Memory B cell (primary cell): ENCODE results near the gene ACOX2.
"Not testable (repeated sequence)": the region's sequence is repeated elsewhere in the genome, so short reads cannot be mapped to it uniquely, and the experiment has no call there.

ENCODE experiments used
- ATAC-seq: fragments of 150-1000 bp; cut with Tn5 transposase; 2 replicates; pipeline ENCODE4 v1.10.0; 2021; ENCODE audit warnings: low read depth, mild to moderate bottlenecking, moderate library complexity
- DNase-seq, 2 donors: peaks; one replicate each; pipeline ENCODE4 v3.0.0; 2022; ENCODE audit warnings: low spot score in 2 of 2
- H3K27ac Mint-ChIP-seq: one replicate; pipeline ENCODE4 v1.8.0; 2022; ENCODE audit warnings: mild to moderate bottlenecking, moderate library complexity, mixed read lengths
- H3K27me3 Mint-ChIP-seq: one replicate; pipeline ENCODE4 v1.8.0; 2022; ENCODE audit warnings: mixed read lengths
- H3K36me3 Mint-ChIP-seq: one replicate; pipeline ENCODE4 v1.8.0; 2022; ENCODE audit warnings: mild to moderate bottlenecking, mixed read lengths
- H3K4me1 Mint-ChIP-seq: one replicate; pipeline ENCODE4 v1.8.0; 2022; ENCODE audit warnings: mixed read lengths
- H3K4me3 Mint-ChIP-seq: one replicate; pipeline ENCODE4 v1.8.0; 2022; ENCODE audit warnings: mild to moderate bottlenecking, moderate library complexity, mixed read lengths
- H3K9me3 Mint-ChIP-seq: one replicate; pipeline ENCODE4 v1.8.0; 2022; ENCODE audit warnings: mixed read lengths

ACOX2 gene

DNA sequence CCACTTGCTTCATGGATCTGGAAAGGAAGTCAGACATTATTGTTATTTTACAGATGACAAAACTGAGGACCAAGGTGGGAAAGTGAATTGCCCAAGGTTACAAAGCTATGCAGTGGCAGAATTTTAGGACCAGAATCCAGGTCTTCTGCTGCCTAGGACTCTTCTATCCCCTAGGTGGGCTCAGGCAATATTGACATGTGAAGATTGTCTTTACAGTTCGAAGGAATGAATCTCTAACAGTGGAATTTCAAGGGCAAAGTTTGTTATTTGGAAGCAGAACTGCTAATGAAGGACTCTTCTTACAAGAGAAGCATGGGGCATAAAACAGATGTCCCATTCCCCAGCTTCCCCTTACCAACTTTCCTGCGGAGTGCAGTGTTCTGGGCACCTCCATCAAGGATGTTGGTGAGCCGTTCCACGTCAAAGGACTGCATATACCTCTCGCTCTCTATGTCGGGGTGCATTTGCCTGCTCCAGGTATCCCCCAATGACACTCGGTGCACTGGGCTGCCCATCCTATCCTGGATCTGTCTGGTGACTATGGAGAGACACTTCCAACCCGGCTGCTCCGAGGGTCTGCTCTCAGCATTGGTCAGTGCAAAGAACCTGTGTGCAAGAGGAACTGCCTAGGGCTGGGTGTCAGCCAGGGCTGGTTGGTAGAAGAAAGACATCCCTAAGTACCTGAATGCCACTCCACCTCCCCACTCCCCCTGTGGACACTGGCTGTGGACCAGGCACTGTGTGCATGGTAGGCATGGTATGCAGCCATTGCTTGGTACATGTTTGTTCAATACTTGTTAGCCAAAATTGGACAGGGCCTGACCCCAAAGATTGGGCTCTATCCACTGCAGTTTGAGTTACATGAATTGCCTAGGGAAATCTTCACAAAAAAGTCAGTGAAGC is 2.1 kb downstream of the ACOX2 start:
- H3K4me3 Mint-ChIP-seq = no peak overlapping the region
- DNase-seq (no peak), ATAC-seq (no peak)
- H3K27me3 Mint-ChIP-seq = no peaks in the 10 kb centered on the region
- H3K9me3 Mint-ChIP-seq = no peaks in the 10 kb centered on the region
- H3K36me3 Mint-ChIP-seq = no peaks in the 10 kb centered on the region
- peaks cover 7% of the 10 kb centered on the region for H3K4me1 Mint-ChIP-seq
- H3K27ac Mint-ChIP-seq = no peak overlapping the region

GRCh38 chr3:58532794-58533220 is 4.2 kb downstream of the ACOX2 start:
- H3K27ac Mint-ChIP-seq = peak overlapping the region; percentile 5
- ATAC-seq = peak; percentile 99
- H3K4me3 Mint-ChIP-seq = no peak overlapping the region
- no peaks in the 10 kb centered on the region for H3K9me3 Mint-ChIP-seq
- no peaks in the 10 kb centered on the region for H3K27me3 Mint-ChIP-seq
- no peaks in the 10 kb centered on the region for H3K36me3 Mint-ChIP-seq
- DNase-seq = peak; percentile 83
- peaks cover 7% of the 10 kb centered on the region for H3K4me1 Mint-ChIP-seq

DNA sequence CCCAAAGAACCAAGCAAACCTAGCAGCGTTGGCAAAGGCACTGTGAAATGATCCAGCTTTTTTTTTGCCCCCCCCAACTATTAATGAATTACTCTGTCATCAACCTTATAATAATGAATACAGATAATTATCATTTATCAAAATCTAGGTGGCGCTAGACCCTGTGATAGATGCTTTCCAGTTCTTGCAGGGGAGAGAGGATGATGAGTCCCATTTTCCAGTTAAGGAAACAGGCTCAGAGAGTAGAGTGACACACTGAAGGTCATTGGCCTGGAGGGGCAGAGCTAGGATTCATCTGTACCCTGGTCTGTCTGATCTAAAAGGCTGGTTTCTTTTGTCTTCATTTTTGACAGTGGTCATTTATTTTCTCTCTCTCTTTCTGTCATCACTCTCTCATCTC is 5.0 kb downstream of the ACOX2 start:
- H3K9me3 Mint-ChIP-seq = no peaks in the 10 kb centered on the region
- ATAC-seq (no peak), DNase-seq (no peak)
- H3K4me3 Mint-ChIP-seq = no peak overlapping the region
- no peaks in the 10 kb centered on the region for H3K36me3 Mint-ChIP-seq
- peaks cover 7% of the 10 kb centered on the region for H3K4me1 Mint-ChIP-seq
- H3K27me3 Mint-ChIP-seq = peaks cover under 1% of the 10 kb centered on the region
- H3K27ac Mint-ChIP-seq = no peak overlapping the region

GRCh38 chr3:58531555-58531954 is 5.4 kb downstream of the ACOX2 start:
- peaks cover 2% of the 10 kb centered on the region for H3K27me3 Mint-ChIP-seq
- no peak overlapping the region for H3K27ac Mint-ChIP-seq

GRCh38 chr3:58530354-58530865 is 6.6 kb downstream of the ACOX2 start:
- H3K9me3 Mint-ChIP-seq = peaks cover 1% of the 10 kb centered on the region
- H3K27ac Mint-ChIP-seq = no peak overlapping the region

More at GRCh38 chr3:58531555-58531954, 5.4 kb downstream of the ACOX2 start:
- peaks cover 2% of the 10 kb centered on the region for H3K36me3 Mint-ChIP-seq
- no peak for ATAC-seq
- H3K4me1 Mint-ChIP-seq = peaks cover 7% of the 10 kb centered on the region
- no peak for DNase-seq
- peaks cover 1% of the 10 kb centered on the region for H3K9me3 Mint-ChIP-seq
- no peak overlapping the region for H3K4me3 Mint-ChIP-seq

DNA sequence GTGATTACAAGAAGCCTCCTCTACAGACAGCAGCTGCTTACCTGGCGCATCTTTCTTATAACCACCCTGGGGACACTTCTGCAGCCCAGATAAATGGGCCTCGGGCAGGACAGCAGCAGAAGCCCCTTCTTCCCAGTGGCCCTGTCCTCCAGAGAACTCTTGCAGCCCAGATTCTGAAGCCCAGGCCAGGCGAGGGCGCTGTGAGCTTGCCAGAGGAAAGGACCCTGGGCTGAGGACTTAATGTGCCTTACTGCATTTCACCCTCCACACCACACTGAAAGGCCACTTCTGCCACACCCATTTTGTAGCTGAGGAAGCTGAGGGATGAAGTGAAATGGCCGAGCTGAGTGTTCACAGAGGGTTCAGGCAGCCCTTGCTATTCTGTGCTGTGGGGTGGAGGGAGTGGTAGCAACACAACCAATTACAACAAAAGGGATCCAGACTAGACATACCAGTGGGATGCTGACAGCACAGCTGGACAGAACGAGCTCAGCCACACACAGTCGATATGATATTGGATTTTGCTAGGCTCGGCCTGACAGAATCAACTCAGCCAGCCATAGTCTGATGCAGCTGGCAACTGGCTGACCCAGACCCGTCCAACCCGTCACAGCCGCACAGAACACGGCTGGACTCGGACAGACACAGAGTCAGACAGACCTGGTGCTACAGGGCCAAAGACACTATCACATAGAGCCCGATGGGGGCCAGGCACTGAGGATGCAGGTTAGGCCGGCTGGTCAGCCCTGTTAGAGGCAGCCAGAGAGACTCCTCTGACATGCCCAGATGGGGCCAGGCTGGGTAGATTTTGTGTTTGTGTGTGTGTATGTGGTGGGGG is 7.3 kb downstream of the ACOX2 start:
- no peak for DNase-seq
- no peak overlapping the region for H3K27ac Mint-ChIP-seq
- peaks cover 7% of the 10 kb centered on the region for H3K4me1 Mint-ChIP-seq
- no peak overlapping the region for H3K4me3 Mint-ChIP-seq
- ATAC-seq = no peak
- H3K36me3 Mint-ChIP-seq = peaks cover 2% of the 10 kb centered on the region
- peaks cover 1% of the 10 kb centered on the region for H3K9me3 Mint-ChIP-seq
- peaks cover 2% of the 10 kb centered on the region for H3K27me3 Mint-ChIP-seq

More at GRCh38 chr3:58530354-58530865, 6.6 kb downstream of the ACOX2 start:
- Mint-ChIP-seq H3K27me3 (peaks cover 2% of the 10 kb centered on the region), H3K4me1 (peaks cover 7% of the 10 kb centered on the region), H3K36me3 (peaks cover 2% of the 10 kb centered on the region), H3K4me3 (no peak overlapping the region)
- no peak for DNase-seq
- no peak for ATAC-seq

- Mint-ChIP-seq H3K4me1 (peaks cover 7% of the 10 kb centered on the region), H3K9me3 (peaks cover 1% of the 10 kb centered on the region), H3K27ac (no peak overlapping the region), H3K4me3 (no peak overlapping the region), H3K27me3 (peaks cover 2% of the 10 kb centered on the region), H3K36me3 (peaks cover 2% of the 10 kb centered on the region)
- ATAC-seq (no peak), DNase-seq (no peak)
Measured at GRCh38 chr3:58528629-58529028, 8.4 kb downstream of the ACOX2 start.

- not testable (repeated sequence) for DNase-seq, H3K36me3 Mint-ChIP-seq, H3K9me3 Mint-ChIP-seq, H3K4me1 Mint-ChIP-seq, ATAC-seq, H3K27me3 Mint-ChIP-seq, H3K4me3 Mint-ChIP-seq, H3K27ac Mint-ChIP-seq
Measured at GRCh38 chr3:58527440-58527839, 9.6 kb downstream of the ACOX2 start.

- ATAC-seq = no peak
- no peak overlapping the region for H3K4me3 Mint-ChIP-seq
- DNase-seq = no peak
- H3K36me3 Mint-ChIP-seq = peaks cover 2% of the 10 kb centered on the region
- peaks cover 2% of the 10 kb centered on the region for H3K27me3 Mint-ChIP-seq
- H3K4me1 Mint-ChIP-seq = no peaks in the 10 kb centered on the region
- H3K9me3 Mint-ChIP-seq = peaks cover 1% of the 10 kb centered on the region
- H3K27ac Mint-ChIP-seq = no peak overlapping the region
Measured at GRCh38 chr3:58526515-58526957, 10.5 kb downstream of the ACOX2 start.

GRCh38 chr3:58524326-58524888 is 12.6 kb downstream of the ACOX2 start:
- ATAC-seq (no peak), DNase-seq (no peak)
- Mint-ChIP-seq H3K9me3 (peaks cover 1% of the 10 kb centered on the region), H3K27me3 (peaks cover 2% of the 10 kb centered on the region), H3K4me3 (no peak overlapping the region), H3K27ac (no peak overlapping the region), H3K36me3 (peaks cover 2% of the 10 kb centered on the region), H3K4me1 (no peaks in the 10 kb centered on the region)

DNA sequence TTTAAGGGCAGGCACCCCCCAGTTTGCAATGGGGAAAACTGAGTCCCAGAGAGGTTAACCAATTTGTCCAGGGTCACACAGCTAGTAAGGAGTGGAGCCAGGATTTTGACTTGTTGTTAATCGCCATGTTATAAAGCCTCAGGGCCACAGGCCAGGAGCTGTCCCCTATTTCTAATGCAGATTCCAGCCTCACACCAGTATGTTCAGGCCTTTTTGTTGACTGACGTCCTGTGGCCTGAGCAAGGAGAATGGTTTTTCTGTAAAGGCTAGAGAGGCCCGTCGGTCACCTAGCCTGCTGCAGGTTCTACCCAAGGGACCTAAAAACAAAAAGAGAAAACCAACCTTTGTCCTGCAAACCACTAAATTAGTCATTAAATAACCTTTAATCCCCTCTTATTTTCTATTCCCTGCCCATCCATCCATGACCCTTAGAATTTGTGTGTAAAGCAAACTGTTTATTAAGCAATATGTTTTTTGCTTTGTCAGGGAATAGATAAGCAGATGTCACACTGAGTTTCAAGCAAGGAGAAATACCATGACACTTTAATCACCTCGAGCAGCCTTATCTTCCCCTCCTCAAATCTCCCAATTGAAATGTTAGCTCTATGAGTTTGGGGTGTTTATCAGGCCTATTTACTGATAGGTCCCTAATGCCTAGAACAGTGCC is 14.1 kb downstream of the ACOX2 start:
- H3K36me3 Mint-ChIP-seq = peaks cover 2% of the 10 kb centered on the region
- no peak overlapping the region for H3K4me3 Mint-ChIP-seq
- H3K4me1 Mint-ChIP-seq = no peaks in the 10 kb centered on the region
- peaks cover 1% of the 10 kb centered on the region for H3K9me3 Mint-ChIP-seq
- H3K27me3 Mint-ChIP-seq = peaks cover 2% of the 10 kb centered on the region
- no peak overlapping the region for H3K27ac Mint-ChIP-seq
- no peak for ATAC-seq
- DNase-seq = no peak

GRCh38 chr3:58521917-58522631 is 14.9 kb downstream of the ACOX2 start:
- H3K36me3 Mint-ChIP-seq = peaks cover 2% of the 10 kb centered on the region
- ATAC-seq (no peak), DNase-seq (no peak)
- H3K27ac Mint-ChIP-seq = no peak overlapping the region
- H3K27me3 Mint-ChIP-seq = peaks cover 2% of the 10 kb centered on the region
- no peaks in the 10 kb centered on the region for H3K4me1 Mint-ChIP-seq
- peaks cover 1% of the 10 kb centered on the region for H3K9me3 Mint-ChIP-seq
- no peak overlapping the region for H3K4me3 Mint-ChIP-seq

DNA sequence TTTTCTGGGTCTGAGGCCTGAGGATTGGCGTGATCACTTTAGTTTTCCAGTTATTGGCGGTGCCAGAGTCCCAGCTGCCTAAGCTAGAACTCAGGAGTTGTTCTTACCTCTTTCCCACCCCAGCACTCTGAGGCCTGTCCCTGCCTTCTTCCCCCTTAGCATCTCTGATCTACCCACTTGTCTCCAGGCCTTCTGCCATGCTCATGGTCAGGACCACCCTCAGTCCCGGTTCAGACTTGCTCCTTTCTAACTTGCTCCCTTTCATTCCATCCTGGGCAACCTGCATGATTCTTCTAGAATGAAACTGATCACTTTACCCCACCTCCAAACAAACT is 15.7 kb downstream of the ACOX2 start:
- Mint-ChIP-seq H3K27ac (no peak overlapping the region), H3K27me3 (no peaks in the 10 kb centered on the region), H3K4me3 (no peak overlapping the region), H3K4me1 (no peaks in the 10 kb centered on the region), H3K36me3 (no peaks in the 10 kb centered on the region), H3K9me3 (no peaks in the 10 kb centered on the region)
- ATAC-seq (no peak), DNase-seq (no peak)
